ENCODE data around the gene POLR2L. TPM values are rescaled to one million over a fixed set of nuclear protein-coding genes. Genes with fewer than 3 reads are reported as not detected.

The POLR2L gene
- total RNA-seq, 4 donors from 2014 or later, result 45.6 to 90.3 (median 64.7) TPM

DNA sequence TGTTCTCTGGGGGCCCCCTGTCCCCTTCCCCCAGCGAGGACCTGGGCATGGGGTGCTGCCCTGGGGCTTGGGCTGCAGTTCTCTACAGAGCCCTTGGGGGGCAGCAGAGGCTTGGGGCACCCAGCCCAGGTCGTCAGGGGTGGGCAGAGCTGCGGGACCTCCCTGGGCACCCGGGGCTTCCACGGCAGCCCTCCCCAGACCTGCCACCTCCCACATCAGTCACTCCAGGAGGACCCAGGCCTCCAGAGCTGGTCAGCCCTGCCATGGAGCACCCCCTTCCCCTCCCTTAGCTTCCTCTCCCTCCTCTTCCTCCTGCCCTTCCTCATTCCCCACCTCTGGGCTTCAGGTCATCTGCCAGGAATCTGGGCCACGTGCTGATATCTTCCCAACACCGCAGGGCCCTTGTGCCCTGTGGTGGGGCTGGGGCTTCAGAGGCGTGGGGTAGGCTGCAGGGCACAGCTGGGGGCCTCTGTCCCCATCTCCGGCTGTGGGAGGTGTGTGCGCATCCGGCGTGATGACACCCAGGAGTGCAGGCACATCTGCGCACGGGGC lies 6.1 kb upstream of the POLR2L start:
- Histone ChIP-seq H3K27me3 (peaks cover 0 to 41% (median 3%) of the 10 kb centered on the region in 4 donors), H3K9me3 (no peaks in the 10 kb centered on the region), H3K4me3 (peak overlapping the region in 2 of 4 donors; percentile 46 to 62), H3K4me1 (peaks cover 38 to 81% (median 54%) of the 10 kb centered on the region in 3 donors), H3K36me3 (no peaks in the 10 kb centered on the region), H3K27ac (no peak overlapping the region)
- DNase-seq, result no peak
- 0% methylated on average over 4 of the region's 14 CpGs; no CpG with 5 or more reads in 1 of the 2 donors for WGBS, 2 donors
- intact Hi-C loops (cut with DNase I), result loop anchor here (5.0 kb wide), 1 partner anchor 204 kb away; no protein-coding TSS in a partner anchor
- TF ChIP-seq POLR2A (IDR thresholded peaks at IDR 0.05), result no peak
- TF ChIP-seq, protein P1, sequence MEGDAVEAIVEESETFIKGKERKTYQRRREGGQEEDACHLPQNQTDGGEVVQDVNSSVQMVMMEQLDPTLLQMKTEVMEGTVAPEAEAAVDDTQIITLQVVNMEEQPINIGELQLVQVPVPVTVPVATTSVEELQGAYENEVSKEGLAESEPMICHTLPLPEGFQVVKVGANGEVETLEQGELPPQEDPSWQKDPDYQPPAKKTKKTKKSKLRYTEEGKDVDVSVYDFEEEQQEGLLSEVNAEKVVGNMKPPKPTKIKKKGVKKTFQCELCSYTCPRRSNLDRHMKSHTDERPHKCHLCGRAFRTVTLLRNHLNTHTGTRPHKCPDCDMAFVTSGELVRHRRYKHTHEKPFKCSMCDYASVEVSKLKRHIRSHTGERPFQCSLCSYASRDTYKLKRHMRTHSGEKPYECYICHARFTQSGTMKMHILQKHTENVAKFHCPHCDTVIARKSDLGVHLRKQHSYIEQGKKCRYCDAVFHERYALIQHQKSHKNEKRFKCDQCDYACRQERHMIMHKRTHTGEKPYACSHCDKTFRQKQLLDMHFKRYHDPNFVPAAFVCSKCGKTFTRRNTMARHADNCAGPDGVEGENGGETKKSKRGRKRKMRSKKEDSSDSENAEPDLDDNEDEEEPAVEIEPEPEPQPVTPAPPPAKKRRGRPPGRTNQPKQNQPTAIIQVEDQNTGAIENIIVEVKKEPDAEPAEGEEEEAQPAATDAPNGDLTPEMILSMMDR (IDR thresholded peaks at IDR 0.05), result peak; percentile 61 to 91 (median 84)

DNA sequence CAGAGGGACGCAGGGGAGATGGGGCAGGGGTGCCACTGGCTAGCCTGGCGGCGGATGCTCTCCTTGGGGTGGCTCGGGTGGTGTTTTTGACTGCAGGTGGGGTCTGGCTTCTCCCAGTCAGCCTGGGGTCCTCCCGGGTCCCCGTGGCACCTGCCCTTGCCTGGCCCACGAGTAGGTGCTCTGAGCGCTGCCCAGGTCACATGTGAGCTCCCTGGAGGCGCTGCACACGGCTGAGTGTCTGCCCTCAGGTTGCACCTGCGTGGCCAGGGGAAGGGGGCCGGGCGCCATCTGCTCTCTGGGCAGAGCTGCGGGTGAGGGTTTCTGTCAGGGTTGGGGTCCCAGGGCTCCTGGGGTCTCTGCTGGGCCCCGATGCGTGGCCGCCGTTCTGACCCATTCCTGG lies 5.5 kb upstream of the POLR2L start:
- no peak overlapping the region for H3K4me3 ChIP-seq
- H3K36me3 ChIP-seq, result no peaks in the 10 kb centered on the region
- WGBS, 2 donors, result 93% methylated on average over 3 of the region's 18 CpGs
- peaks cover 43 to 87% (median 58%) of the 10 kb centered on the region in 3 donors for H3K4me1 ChIP-seq
- DNase-seq, result no peak
- peaks cover 0 to 41% (median 3%) of the 10 kb centered on the region in 4 donors for H3K27me3 ChIP-seq
- intact Hi-C loops (cut with DNase I), result loop anchor here (5.0 kb wide), 1 partner anchor 204 kb away; no protein-coding TSS in a partner anchor
- no peak overlapping the region for H3K27ac ChIP-seq
- H3K9me3 ChIP-seq, result no peaks in the 10 kb centered on the region
- TF ChIP-seq POLR2A (IDR thresholded peaks at IDR 0.05), result no peak
- TF ChIP-seq, protein P1 (IDR thresholded peaks at IDR 0.05), result no peak

DNA sequence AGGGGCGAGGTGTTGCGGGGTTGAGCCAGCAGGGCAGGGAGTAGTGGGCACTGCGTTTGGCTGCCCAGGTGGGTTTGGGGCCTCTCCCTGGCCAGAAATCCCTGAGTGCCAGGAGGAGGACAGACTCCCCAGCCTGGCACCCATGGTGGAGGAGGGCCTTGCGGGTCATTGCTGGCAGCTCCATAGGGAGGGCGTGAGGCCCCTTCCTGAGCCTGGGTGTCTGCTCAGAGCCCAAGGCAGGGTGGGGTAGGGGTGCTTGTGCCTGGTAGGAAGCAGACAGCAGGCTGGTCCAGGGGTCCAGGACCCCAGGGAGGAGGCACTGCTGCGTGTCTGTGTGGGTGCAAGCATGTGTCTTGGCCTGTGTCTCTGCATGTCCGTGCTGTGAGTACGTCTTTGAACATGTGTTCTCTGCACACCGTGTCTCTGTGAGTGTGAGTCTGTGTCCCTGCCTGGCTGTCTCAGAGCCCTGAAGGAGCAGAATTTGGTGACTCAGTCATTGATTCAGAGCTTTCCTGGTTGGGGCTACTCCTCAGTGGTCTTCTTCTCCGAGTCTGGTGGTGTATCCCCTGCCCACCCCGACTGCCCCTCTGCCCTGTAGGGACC lies 4.3 kb upstream of the POLR2L start:
- H3K27me3 ChIP-seq, result peaks cover 0 to 41% (median 3%) of the 10 kb centered on the region in 4 donors
- H3K4me1 ChIP-seq, result peaks cover 45 to 91% (median 60%) of the 10 kb centered on the region in 3 donors
- H3K27ac ChIP-seq, result peak overlapping the region; percentile 22 to 98 (median 92)
- no peak for DNase-seq
- no peaks in the 10 kb centered on the region for H3K36me3 ChIP-seq
- no peak for TF ChIP-seq POLR2A (IDR thresholded peaks at IDR 0.05)
- TF ChIP-seq, protein P1 (IDR thresholded peaks at IDR 0.05), result no peak
- WGBS, 2 donors, result 12 to 33% methylated on average over 4 to 6 of the region's 11 CpGs
- no peak overlapping the region for H3K4me3 ChIP-seq
- intact Hi-C loops (cut with DNase I), result loop anchor here (5.0 kb wide), 1 partner anchor 206 kb away; no protein-coding TSS in a partner anchor
- H3K9me3 ChIP-seq, result no peaks in the 10 kb centered on the region

DNA sequence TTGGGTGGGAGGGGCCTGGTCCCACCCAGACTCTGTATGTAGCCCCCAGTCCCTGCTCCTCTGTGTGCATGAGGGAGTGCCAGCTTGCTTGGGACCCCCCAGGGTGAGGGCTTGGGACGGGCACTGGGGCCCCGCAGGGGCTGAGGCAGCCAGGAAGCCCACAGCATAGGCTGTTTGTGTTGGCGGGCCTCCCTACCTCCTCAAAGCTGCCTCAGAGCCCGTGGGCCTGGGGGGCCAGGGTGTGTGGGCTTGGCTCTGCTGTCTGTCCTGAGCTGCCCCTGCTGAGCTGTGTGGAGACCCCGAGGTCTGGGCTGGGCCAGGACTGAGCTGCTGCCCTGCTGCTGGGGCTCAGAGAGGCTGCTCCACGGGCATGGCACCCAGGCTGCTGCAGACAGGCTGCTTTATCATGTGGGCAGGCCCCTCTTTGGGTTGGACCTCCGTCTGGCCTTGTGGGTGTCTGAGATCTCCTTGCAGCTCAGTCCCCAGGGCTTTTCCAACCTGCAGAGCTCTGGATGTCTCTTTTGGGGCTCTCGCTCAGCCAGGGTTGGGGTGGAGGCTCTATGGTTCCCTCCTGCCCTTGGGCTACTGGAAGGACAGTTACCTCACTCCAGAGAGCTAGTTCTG lies 3.7 kb upstream of the POLR2L start:
- Histone ChIP-seq H3K27ac (peak overlapping the region; percentile 22 to 98 (median 92)), H3K27me3 (peaks cover 0 to 41% (median 3%) of the 10 kb centered on the region in 4 donors), H3K4me3 (peak overlapping the region in 1 of 4 donors; percentile 89), H3K36me3 (no peaks in the 10 kb centered on the region), H3K9me3 (no peaks in the 10 kb centered on the region), H3K4me1 (peaks cover 51 to 91% (median 66%) of the 10 kb centered on the region in 3 donors)
- DNase-seq, result no peak
- TF ChIP-seq POLR2A (IDR thresholded peaks at IDR 0.05), result no peak
- TF ChIP-seq, protein P1 (IDR thresholded peaks at IDR 0.05), result no peak
- WGBS, 2 donors, result 20% methylated on average over 3 of the region's 8 CpGs; no CpG with 5 or more reads in 1 of the 2 donors
- intact Hi-C loops (cut with DNase I), result loop anchor here (5.0 kb wide), 1 partner anchor 206 kb away; no protein-coding TSS in a partner anchor
